Central memory CD4-positive, alpha-beta T cell (primary cell): ENCODE measurements around the gene DXO.
"Not testable (repeated sequence)": the region's sequence is repeated elsewhere in the genome, so short reads cannot be mapped to it uniquely, and the experiment has no call there.

Experiments
- DNase-seq: peaks from one replicate; pipeline ENCODE4 v3.0.0; 2022

Gene DXO

DNA sequence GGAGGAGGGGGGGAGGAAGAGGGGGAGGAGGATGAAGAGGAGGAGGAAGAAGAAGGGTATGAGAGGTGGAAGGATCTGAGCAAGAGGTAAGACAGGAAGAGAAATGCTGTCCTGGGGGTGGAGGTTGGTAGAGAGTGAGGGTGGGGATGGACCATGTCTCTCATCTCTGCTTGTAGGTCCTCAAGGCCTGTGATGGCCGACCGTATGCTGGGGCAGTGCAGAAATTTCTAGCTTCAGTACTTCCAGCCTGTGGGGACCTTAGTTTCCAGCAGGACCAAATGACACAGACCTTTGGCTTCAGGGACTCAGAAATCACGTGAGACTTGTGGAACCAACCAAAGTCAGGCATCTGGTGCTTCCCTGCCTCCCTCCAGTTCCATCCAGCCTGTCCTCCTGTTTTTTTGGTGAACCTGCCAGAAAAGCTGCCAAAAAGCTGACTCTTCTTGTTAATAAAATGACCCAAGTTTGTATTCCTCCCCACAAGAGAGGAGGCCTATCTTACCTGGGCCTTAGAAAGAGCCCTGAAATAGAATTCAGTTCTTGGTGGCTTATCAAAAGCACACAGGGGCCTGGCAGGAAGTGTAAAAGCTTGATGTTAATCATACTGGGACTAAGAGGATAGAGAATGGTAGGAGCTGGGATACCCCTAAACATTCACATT lies 7.4 kb upstream of the DXO start:
- DNase-seq: no peak

DNA sequence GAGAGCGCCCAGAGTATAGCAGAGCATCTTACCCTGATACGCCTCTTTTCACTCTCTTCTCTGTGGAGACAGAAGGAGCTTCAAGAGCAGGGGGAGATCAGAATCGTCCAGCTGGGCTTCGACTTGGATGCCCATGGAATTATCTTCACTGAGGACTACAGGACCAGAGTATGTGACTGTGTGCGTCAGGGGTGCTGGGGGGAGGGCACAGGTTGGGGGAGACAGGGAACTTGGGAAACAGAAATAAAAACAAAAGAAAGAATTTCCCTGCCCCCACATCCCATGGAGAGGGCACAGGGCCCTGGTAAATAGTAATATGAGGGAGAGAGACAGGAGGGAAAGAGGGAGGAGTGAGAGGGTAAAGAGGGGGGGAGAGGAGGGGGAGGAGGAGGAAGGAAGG lies 6.9 kb upstream of the DXO start:
- DNase-seq: no peak

DNA sequence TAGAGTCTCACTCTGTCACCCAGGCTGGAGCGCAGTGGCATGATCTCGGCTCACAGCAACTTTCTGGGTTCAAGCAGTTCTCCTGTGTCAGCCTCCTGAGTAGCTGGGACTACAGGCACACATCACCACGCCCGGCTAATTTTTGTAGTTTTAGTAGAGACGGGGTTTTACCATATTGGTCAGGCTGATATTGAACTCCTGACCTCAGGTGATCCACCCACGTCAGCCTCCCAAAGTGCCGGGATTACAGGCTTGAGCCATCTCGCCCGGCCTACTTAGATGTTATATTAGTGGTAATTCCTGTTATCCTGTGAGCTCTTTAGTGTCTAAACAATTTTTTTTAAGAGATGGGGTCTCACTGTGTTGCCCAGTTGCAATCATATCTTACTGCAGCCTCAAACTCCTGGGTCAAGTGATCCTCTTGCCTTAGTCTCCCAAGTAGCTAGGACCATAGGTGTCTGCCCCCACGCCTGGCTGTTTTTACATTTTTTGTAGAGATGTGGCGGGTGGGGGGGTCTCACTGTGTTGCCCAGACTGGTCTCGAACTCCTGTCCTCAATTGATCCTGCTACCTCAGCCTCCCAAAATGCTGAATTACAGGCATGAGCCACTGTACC lies 6.0 kb upstream of the DXO start:
- DNase-seq: no peak

DNA sequence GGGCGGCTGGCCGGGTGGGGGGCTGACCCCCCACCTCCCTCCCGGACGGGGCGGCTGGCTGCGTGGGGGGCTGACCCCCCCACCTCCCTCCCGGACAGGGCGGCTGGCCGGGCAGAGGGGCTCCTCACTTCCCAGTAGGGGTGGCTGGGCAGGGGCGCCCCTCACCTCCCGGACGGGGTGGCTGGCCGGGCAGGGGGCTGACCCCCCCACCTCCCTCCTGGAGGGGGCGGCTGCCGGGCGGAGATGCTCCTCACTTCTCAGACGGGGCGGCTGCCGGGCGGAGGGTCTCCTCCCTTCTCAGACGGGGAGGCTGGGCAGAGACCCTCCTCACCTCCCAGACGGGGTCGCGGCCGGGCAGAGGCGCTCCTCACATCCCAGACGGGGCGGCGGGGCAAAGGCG lies 4.1 kb upstream of the DXO start:
- not testable (repeated sequence) for DNase-seq

DNA sequence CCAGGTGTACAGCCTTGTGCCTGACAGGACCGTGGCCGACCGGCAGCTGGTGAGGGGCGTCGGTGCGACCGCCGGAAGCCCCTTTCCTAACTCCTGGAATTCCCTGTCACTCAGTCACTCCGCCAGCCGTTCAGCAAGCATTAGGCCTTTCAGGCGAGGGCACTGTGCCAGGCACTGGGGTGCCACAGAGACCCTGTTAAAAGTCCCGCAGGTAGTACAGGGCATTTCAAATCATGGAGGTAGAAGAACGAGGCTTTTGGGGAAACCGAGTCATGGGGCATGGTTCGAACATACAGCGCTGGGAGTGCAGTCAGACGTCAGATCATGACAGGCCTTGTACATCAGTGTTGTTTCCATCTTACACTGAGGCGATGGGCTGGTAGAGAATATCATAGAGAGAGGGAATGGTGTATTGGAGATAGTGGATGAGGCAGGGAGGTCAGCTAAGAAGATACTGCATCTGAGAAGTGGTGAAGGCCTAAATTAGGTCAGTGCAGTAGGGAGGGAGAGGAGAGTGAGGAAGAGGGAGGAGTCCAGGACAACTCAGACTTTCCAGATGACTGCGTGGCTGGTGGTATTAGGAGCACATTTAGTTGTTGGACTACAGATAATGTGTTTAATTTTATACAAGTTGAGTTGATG lies 892 bp upstream of the DXO start:
- no peak for DNase-seq

DNA sequence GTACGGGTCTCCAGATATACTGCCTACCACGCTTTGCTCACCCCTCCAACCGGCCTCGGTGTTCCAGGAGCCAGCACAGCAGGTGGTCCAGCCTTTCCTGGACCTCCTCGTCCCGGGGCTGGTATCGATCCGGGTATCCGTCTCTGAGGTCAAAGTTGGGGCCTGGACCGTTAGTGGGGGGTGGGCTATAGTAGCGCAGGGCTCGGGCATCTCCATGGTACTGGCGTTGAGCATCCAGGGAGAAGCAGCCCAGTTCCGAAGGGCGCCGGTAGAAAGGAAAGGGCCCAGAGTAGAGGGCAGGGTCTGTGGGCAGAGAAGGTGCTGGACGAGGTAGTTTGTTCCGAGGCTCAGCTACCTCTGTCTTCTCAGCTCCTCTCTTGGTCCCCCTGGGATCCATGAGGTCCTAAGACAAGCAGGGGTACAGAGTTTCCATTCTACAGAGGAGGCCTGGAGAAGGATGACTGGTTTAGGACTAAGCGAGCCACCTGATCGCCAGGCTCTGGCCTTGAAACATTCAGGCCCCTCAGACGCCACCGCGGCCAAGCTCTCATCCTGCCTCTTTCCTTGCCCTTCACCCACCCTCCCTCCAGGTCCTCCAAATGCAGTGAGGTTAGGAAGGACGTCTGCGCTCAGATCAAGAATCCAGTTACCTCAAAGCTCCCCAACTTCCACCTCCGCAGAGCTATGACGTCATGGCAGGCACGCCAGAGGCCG lies 502 bp downstream of the DXO start:
- DNase-seq: no peak

DNA sequence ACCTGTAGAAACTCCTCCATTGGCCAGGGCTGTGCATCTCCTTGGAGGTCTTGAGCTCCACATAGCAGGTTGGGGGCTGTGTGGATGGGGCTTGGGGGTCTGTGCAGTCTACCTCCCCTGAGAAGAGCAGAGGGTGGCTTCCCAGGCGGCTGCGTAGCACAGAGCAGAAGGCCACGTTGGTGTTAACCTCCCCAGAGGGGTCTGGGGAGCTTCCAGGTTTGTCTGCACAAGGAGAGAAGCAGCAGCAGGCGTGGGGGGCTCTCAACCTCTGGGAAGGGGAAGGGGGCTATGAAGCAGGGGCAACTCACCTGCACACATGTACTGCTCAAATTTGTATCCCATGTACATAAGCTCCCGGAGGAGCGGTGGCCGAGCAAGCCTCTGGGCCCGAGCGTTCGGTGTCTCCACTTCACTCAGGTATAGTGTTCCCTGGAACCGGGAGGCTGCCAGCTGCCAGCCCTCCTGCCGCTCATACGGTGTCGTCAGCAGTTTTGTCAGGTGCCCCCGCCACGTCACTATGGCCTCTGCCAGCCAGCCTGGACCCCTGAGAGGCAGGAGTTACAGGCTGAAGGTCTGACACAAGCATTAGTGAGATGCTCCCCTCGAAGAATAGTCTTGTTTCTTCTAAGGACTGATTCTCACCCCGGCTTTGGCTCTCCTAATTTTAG lies 1.2 kb downstream of the DXO start:
- no peak for DNase-seq

DNA sequence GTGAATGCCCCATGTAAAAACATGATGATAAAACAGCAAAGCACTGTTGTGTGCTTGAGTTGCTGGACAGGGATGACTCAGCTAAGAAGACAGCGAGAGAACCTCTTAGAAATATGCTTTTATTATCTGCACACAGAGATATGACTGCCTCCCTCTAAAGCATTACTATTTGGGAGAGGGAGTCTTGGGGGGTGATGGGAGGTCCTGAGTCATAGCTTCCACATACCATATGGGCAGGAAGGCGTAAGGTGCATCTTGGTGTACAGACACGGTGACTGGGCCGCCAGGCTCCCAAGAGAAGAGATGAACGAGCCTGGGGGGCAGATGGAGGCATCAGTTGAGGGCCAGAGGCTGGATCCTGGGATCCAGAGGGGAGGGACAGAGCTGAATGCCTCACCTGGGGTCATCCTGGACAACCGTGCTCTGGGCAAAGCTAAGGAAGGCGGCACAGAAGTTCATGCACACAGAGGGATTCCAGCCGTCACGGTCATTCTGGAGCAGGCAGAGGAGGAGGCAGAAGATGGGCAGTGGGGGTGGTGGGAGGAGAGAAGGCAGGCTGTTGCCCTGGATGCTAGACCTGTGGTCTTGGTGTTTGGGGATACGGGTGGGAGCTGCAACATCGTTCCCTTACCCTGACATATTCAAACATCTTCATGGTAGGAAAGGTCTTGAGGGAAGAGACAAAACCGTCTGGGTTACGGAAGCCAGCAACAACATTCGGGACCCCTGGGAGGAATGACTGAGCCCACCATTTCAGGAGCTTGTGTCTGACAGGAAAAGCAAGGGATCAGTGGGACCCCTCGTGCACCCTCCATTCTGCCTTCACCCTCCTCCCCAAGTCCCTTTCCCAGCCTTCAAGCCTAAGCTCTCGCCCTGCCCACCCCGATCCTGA lies 2.0 kb downstream of the DXO start:
- DNase-seq: no peak

DNA sequence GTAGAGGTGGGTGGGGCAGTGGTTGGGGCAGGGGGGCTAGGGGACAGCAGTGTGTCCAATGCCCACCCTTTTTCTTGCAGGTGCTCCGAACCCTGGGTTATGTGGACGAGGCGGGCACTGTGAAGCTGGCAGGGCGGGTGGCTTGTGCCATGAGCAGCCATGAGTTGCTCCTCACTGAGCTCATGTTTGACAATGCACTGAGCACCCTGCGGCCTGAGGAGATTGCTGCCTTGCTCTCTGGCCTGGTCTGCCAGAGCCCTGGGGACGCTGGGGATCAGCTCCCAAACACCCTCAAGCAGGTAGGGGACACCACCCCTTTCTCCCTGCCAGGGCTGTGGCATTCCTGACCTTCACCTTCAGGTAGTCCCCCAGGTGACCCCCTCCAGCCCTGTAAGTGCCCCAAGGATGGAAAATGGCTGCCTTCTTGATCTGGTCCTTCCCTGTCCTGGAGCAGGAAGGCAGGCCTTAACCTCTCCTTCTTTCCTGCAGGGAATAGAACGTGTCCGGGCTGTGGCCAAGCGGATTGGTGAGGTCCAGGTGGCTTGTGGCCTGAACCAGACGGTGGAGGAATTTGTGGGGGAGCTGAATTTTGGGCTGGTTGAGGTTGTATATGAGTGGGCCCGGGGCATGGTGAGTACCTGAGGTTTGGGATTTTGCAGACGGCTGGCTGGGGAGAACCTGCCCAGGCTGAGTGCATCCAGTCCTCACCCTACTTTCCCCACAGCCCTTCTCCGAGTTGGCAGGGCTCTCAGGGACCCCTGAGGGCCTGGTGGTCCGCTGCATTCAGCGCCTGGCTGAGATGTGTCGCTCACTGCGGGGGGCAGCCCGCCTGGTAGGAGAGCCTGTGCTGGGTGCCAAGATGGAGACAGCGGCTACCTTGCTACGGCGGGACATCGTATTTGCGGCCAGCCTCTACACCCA lies 2.9 kb downstream of the DXO start:
- DNase-seq: no peak

DNA sequence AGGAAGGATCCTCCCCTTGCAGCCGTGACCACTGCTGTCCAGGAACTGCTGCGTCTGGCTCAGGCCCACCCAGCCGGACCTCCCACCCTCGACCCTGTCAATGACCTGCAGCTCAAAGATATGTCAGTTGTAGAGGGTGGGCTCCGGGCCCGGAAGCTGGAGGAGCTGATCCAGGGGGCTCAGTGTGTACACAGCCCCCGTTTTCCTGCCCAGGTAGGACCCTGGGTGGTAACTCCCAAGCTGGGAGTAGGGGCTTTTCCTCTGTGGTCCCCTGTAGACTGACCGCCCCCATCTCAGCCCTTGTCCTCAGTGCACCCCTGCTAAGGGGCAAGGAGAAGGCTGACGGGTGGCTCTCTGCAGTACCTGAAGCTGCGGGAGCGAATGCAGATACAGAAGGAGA lies 3.6 kb downstream of the DXO start:
- DNase-seq: no peak

DNA sequence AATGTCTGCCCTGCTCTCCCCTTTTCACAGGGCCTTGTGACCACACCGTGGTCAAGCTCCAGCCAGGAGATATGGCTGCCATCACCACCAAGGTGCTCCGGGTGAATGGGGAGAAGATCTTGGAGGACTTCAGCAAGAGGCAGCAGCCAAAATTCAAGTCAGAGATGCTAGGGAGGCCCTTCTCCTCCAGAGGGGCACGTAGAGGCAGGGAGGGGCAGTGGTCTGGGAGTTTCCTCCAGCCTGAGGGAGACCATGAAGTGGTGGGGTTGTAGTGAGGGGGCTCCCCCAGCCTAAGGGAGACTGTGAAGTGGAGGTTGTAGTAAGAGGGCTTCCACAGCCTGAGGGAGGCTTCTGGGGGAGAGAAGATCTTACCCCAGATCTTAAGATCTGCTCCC lies 4.0 kb downstream of the DXO start:
- no peak for DNase-seq

DNA sequence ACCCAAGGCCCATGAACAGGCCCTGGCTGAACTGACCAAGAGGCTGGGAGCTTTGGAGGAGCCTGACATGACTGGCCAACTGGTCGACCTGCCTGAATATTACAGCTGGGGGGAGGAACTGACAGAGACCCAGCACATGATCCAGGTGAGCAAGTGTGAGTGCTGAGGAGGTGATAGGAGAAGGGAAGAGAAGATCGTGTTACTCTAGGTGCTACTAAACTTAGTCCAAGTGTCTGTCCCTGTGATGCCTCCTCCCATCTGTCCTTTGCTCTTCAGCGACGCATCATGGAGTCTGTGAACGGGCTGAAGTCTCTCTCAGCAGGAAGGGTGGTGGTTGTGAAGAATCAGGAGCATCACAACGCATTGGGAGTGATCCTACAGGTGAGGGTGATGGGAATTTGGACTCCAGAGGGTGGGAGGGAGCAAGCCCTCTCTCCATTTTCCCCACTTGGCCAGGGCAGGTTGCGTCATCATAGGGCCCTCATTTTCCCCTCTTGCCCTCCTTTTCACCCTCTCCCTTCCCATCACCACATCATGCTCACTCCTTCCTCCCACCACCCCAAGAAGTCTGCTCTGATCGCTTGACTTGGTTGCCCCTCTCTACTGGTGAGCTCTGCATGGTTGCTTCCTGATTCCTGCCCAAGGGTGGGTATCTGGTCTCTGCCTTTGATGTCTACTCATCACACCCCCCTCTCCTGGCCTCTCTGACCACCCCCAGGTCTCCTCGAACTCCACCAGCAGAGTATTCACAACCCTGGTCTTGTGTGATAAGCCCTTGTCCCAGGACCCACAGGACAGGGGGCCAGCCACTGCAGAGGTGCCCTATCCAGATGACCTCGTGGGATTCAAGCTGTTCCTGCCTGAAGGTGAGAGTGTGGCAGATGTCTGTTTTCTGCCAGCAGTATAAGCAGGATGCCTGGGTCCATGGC lies 4.7 kb downstream of the DXO start:
- DNase-seq: no peak

DNA sequence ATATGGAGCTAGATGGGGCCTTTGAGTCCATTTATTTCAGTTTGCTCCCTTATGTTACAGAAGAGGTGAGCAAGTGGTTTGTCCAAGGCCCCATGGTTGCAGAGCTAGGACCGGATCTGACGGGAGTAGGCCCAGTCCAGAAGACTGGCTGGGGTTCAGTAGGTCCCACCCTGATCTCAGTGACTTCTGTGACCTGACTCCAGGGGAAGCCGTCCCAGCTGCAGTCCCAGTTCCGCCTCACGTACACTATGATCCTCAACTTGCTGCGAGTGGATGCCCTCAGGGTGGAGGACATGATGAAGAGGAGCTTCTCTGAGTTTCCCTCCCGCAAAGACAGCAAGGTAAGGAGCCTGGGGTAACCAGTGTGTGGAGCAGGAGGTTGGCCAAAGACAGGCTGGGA lies 5.4 kb downstream of the DXO start:
- no peak for DNase-seq

DNA sequence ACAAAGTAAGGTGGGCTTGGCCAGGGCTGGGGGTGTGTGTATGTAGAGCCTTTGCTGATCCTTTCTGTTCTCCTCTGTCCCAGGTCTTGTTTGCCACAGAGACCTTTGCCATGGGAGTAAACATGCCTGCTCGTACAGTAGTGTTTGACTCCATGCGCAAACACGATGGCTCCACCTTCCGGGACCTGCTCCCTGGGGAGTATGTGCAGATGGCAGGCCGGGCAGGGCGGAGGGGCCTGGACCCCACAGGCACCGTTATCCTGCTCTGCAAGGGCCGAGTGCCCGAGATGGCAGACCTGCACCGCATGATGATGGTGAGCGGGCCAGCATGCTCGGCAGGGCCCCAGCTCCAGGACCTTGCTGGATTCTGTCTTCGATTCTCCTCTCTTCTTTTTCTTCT lies 6.2 kb downstream of the DXO start:
- no peak for DNase-seq

DNA sequence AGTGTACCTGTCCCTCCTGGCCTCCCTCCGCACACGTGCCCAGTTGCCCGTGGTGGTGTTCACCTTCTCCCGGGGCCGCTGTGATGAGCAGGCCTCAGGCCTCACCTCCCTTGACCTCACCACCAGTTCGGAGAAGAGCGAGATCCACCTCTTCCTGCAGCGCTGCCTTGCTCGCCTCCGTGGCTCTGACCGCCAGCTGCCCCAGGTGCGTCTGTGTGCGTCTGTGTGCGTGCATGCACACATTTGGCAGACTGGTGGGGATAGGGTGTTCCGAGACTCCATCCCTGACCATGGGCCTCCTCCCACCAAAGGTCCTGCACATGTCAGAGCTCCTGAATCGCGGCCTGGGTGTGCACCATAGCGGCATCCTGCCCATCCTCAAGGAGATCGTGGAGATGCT lies 8.0 kb downstream of the DXO start:
- DNase-seq: no peak

DNA sequence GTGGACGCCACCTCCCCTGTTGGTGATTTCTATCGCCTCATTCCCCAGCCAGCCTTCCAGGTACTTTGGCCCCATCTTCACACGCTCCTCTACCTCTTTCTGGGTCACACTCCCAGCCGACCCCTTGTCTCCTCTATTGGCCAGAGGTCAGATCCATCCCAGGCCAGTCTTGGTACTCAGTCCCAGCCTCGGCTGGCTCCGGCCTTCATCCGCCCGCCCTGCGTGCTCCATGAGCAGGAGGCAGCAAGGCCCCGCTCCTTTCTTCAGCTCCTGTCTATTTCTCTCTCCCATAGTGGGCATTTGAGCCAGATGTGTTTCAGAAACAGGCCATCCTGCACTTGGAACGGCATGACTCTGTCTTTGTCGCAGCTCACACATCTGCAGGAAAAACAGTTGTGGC lies 10.3 kb downstream of the DXO start:
- no peak for DNase-seq

DNA sequence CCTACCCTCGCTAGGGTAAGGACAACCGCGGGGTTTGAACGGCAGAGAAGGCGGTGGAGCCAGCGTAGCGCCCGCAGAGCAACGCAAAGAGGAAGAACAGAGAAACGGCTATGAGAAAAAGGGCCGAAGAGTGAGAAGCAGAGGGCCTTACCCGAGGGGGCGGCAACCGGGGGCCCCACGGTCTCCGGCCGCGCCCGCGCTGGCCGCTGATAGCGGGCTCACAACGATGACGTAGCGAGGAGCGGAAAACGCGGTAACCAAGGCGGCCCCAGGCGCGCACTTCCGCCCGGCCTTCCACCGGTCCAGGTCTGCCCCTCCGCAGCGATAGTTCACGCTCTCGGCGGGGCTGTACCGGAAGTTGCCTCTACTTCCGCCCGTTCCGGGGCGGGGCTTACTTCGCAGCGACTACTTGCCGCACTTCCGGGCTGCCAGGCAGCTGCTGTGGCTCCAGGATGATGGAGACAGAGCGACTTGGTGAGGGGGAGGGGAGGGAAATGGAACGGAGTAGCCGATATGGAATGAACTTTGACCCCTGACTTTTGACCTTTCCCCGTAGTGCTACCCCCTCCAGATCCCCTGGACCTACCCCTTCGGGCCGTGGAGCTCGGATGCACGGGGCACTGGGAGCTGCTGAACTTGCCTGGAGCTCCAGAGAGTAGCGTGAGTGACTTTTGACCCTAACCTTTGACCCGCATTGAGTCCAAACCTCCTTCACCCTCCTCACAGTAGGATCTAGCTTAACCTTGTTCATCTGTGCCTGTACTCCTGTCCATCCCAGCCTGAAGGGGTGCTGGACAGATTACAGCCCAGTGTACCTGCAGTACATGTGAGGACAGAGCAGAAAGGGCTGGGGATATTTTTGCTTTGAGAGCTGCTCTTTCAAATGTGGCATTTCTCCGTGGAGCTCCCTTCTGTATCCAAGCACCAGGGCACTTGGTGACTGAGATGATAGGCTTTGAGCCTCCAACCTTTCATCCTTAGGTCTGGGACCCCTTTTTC lies 12.9 kb downstream of the DXO start, which contains the start of the genes NELFE and SKIC2:
NELFE (minus strand) TSS at position 231 of the 999 bp plus-strand sequence. CDS start 525 bp downstream, outside the sequence.
SKIC2 (plus strand) TSS at position 435 of the 999 bp plus-strand sequence; CDS start at position 453, 18 bp downstream.
- peak; percentile 98 for DNase-seq

DNA sequence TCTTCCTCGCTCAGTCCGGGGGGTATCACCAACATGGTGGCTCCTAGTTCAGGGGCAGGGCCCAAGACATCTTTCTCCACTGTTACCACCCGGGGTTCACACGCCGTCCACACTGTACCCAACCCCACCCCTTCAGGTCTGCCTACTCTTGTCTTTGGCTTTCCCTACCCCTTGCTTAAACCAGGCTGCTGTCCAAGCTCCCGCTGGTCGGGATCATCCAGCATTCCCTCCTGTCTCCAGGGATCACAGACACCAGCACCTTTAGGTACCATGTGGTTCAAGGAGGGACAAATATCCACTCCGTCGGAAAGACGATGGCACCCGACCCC lies 13.6 kb downstream of the DXO start:
- DNase-seq: no peak

DNA sequence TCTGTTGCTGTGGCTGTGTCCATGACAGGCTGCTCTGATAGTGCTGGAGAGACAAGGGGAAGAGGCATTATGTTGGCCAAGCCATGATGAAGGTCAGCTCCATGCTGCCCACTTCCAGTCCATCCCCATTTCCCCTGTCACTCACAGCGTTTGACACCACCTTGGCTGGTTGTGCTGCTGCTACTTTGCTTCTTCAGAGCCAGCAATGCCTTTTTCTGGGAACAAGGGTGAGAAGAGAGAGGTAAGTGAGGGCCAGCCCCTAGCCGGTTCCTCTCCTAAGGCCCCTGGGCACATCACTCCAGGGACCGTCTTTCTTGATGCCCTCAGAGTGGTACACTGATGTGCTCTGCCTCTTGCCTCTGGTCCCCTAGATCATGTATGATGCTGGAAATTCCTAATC lies 15.1 kb downstream of the DXO start:
- DNase-seq: no peak
